CD14-positive monocyte (primary cell): ENCODE data around the gene PSORS1C1. TPM values are rescaled to one million over a fixed set of nuclear protein-coding genes. Genes with fewer than 3 reads are reported as not detected.

Experiments used
- DNase-seq, 3 donors: peaks; one replicate each; pipeline ENCODE4 v3.0.0-alpha.2; 2011 to 2022
- H2AFZ ChIP-seq: 2 replicates; pipeline ENCODE4 v1.6.0; 2012; ENCODE audit warnings: mild to moderate bottlenecking, low read depth, low read length, inconsistent platforms; ENCODE audit not compliant: insufficient read depth, poor library complexity, severe bottlenecking
- H3K27ac ChIP-seq, 2 donors: 1 replicate in 1 of 2; 2 replicates in 1 of 2; pipeline ENCODE4 v1.5.1; 2012 to 2013; ENCODE audit warnings: low read length in 2 of 2, control low read depth in 1 of 2, inconsistent platforms in 1 of 2, low read depth in 1 of 2, mild to moderate bottlenecking in 1 of 2
- H3K27me3 ChIP-seq, 2 donors: one replicate each; pipeline versions ENCODE4 v1.6.0 to v1.6.1; 2011 to 2013; ENCODE audit warnings: low read length in 2 of 2; ENCODE audit not compliant: control insufficient read depth in 2 of 2, insufficient read depth in 2 of 2
- H3K36me3 ChIP-seq, 2 donors: replicated peaks in 1 of 2; 1 replicate in 1 of 2; 2 replicates in 1 of 2; pipeline versions ENCODE4 v1.5.1 to v1.6.1; 2012 to 2013; ENCODE audit warnings: low read length in 2 of 2, control low read depth in 1 of 2, inconsistent platforms in 1 of 2, mild to moderate bottlenecking in 1 of 2; ENCODE audit not compliant: insufficient read depth in 2 of 2, control insufficient read depth in 1 of 2
- H3K4me1 ChIP-seq, 2 donors: 1 replicate in 1 of 2; 2 replicates in 1 of 2; pipeline versions ENCODE4 v1.5.1 to v1.6.1; 2012 to 2013; ENCODE audit warnings: low read length in 2 of 2, control low read depth in 1 of 2, inconsistent platforms in 1 of 2, mild to moderate bottlenecking in 1 of 2, moderate library complexity in 1 of 2; ENCODE audit not compliant: insufficient read depth in 2 of 2, control insufficient read depth in 1 of 2
- H3K4me2 ChIP-seq: replicated peaks from 2 replicates; pipeline ENCODE3; 2012; ENCODE audit warnings: low read length, moderate library complexity, mild to moderate bottlenecking; ENCODE audit not compliant: poor library complexity, severe bottlenecking; ENCODE audit errors: extremely low read depth
- H3K4me3 ChIP-seq, 3 experiments: fragments of 200-600 bp in 1 of 3; sonication (generic) in 1 of 3; replicated peaks in 1 of 3; 1 replicate in 2 of 3; 2 replicates in 1 of 3; pipeline ENCODE4 v1.5.1; 2011 to 2013; ENCODE audit warnings: low read length in 3 of 3, mild to moderate bottlenecking in 3 of 3, control low read depth in 2 of 3, low read depth in 2 of 3, inconsistent platforms in 1 of 3, moderate library complexity in 1 of 3
- H3K79me2 ChIP-seq: 2 replicates; pipeline ENCODE4 v1.6.0; 2012; ENCODE audit warnings: mild to moderate bottlenecking, control low read depth, inconsistent platforms, low read length, moderate library complexity; ENCODE audit not compliant: insufficient read depth
- H3K9ac ChIP-seq: 2 replicates; pipeline ENCODE4 v1.6.0; 2017; ENCODE audit warnings: low read length, mild to moderate bottlenecking; ENCODE audit not compliant: insufficient read depth, poor library complexity, severe bottlenecking
- H3K9me3 ChIP-seq, 2 donors: replicated peaks in 1 of 2; 1 replicate in 1 of 2; 2 replicates in 1 of 2; pipeline versions ENCODE4 v1.5.1 to v1.6.1; 2012 to 2013; ENCODE audit warnings: low read length in 2 of 2, control low read depth in 1 of 2; ENCODE audit not compliant: control insufficient read depth in 1 of 2, insufficient read depth in 1 of 2
- H4K20me1 ChIP-seq: 2 replicates; pipeline ENCODE4 v1.6.0; 2012; ENCODE audit warnings: mild to moderate bottlenecking, low read length, control low read depth, moderate library complexity; ENCODE audit not compliant: insufficient read depth
- H3K27ac Mint-ChIP-seq, 7 donors: one replicate each; pipeline ENCODE4 v1.8.0; 2020; ENCODE audit warnings: mild to moderate bottlenecking in 7 of 7, mixed read lengths in 7 of 7, moderate library complexity in 6 of 7, inconsistent platforms in 2 of 7
- H3K27me3 Mint-ChIP-seq, 3 donors: one replicate each; pipeline ENCODE4 v1.8.0; 2021 to 2022; ENCODE audit warnings: low read depth in 3 of 3, mild to moderate bottlenecking in 3 of 3, mixed read lengths in 3 of 3, moderate library complexity in 3 of 3, inconsistent platforms in 1 of 3
- H3K36me3 Mint-ChIP-seq, 2 donors: one replicate each; pipeline ENCODE4 v1.8.0; 2020; ENCODE audit warnings: mixed read lengths in 2 of 2, inconsistent platforms in 1 of 2, mild to moderate bottlenecking in 1 of 2
- H3K4me1 Mint-ChIP-seq: one replicate; pipeline ENCODE4 v1.8.0; 2020; ENCODE audit warnings: mild to moderate bottlenecking, mixed read lengths
- H3K4me3 Mint-ChIP-seq, 2 donors: one replicate each; pipeline ENCODE4 v1.8.0; 2020; ENCODE audit warnings: mild to moderate bottlenecking in 2 of 2, mixed read lengths in 2 of 2, moderate library complexity in 1 of 2
- H3K9me3 Mint-ChIP-seq, 7 donors: one replicate each; pipeline ENCODE4 v1.8.0; 2020 to 2022; ENCODE audit warnings: mixed read lengths in 7 of 7, mild to moderate bottlenecking in 6 of 7, moderate library complexity in 6 of 7, inconsistent platforms in 2 of 7
- CTCF ChIP-seq: fragments of 200-600 bp; IDR thresholded peaks from one replicate; pipeline ENCODE4 v1.8.0; 2022; ENCODE audit warnings: antibody characterized with exemption, mild to moderate bottlenecking
- WGBS: methylation state at CpG from one replicate; pipeline ENCODE4 v1.1.5; 2013; ENCODE audit warnings: missing lambda C conversion rate; ENCODE audit not compliant: insufficient coverage; 5-methylcytosine and 5-hydroxymethylcytosine counted together
- intact Hi-C, 2 donors: fragments of 100-400 bp; cut with micrococcal nuclease; formaldehyde crosslinking; loops; one replicate each; pipeline versions ENCODE4 v1.15.0 to v1.15.1; 2023
- polyA plus RNA-seq, 3 donors: library from polyadenylated mRNA; depleted of rRNA in 1 of 3; unstranded in 2 of 3; stranded (reverse) in 1 of 3; fragments of 300-500 nt in 2 of 3; fragments of >200 nt in 1 of 3; fragmentation: Illumina TruSeq in 2 of 3; gene quantifications; 1 replicate in 2 of 3; 2 replicates in 1 of 3; pipeline ENCODE4 v1.2.3, GENCODE V29; 2012 to 2021

Gene PSORS1C1
- polyA plus RNA-seq, 3 donors = not detected

- peak; percentile 83 for TF ChIP-seq CTCF
- Histone ChIP-seq H3K79me2 (no peaks in the 10 kb centered on the region), H3K27ac (no peak overlapping the region), H3K27me3 (no peaks in the 10 kb centered on the region), H3K4me3 (peak overlapping the region in 1 of 3 experiments; percentile 51), H3K9me3 (no peaks in the 10 kb centered on the region), H3K36me3 (no peaks in the 10 kb centered on the region), H3K4me2 (peak overlapping the region; percentile 55), H2AFZ (peak overlapping the region; percentile 83), H3K4me1 (peaks cover 4 to 5% of the 10 kb centered on the region in 2 donors), H4K20me1 (no peaks in the 10 kb centered on the region), H3K9ac (peak overlapping the region; percentile 43)
- H3K4me3 Mint-ChIP-seq = peak overlapping the region in 1 of 2 donors; percentile 75
- H3K9me3 Mint-ChIP-seq = no peaks in the 10 kb centered on the region
- H3K4me1 Mint-ChIP-seq = peaks cover 4% of the 10 kb centered on the region
- H3K27ac Mint-ChIP-seq = no peak overlapping the region
- WGBS = 24% methylated on average over 17 of the region's 22 CpGs
- intact Hi-C loops = loop anchor here in 1 of 2 donors (10.0 kb wide), 3 partner anchors 165 to 605 kb away; partner anchors contain the start of genes FLOT1, IER3 and VARS2
- H3K27me3 Mint-ChIP-seq = peaks cover 0 to 15% (median 7%) of the 10 kb centered on the region in 3 donors
- peak; percentile 27 to 49 (median 34) for DNase-seq
- H3K36me3 Mint-ChIP-seq = no peaks in the 10 kb centered on the region
These were observed 34.8 kb upstream of the PSORS1C1 start for GRCh38 chr6:31079656-31080261.

GRCh38 chr6:31081872-31082271 is 32.7 kb upstream of the PSORS1C1 start:
- Mint-ChIP-seq H3K4me3 (no peak overlapping the region), H3K36me3 (no peaks in the 10 kb centered on the region), H3K27ac (no peak overlapping the region), H3K9me3 (no peaks in the 10 kb centered on the region), H3K27me3 (peaks cover 7 to 18% (median 14%) of the 10 kb centered on the region in 3 donors), H3K4me1 (peaks cover 6% of the 10 kb centered on the region)
- Histone ChIP-seq H3K9me3 (no peaks in the 10 kb centered on the region), H3K27me3 (peaks cover 2 to 8% of the 10 kb centered on the region in 2 donors), H3K36me3 (no peaks in the 10 kb centered on the region), H3K27ac (no peak overlapping the region), H3K4me1 (peaks cover 4 to 5% of the 10 kb centered on the region in 2 donors), H3K4me2 (no peak overlapping the region), H4K20me1 (no peaks in the 10 kb centered on the region), H3K9ac (no peak overlapping the region), H3K4me3 (no peak overlapping the region), H3K79me2 (no peaks in the 10 kb centered on the region), H2AFZ (no peak overlapping the region)
- intact Hi-C loops = loop anchor here in 1 of 2 donors (10.0 kb wide), 2 partner anchors 167 to 337 kb away; partner anchors contain the start of genes FLOT1, IER3 and VARS2
- 92% methylated on average over 3 of the region's 6 CpGs for WGBS
- TF ChIP-seq CTCF = no peak
- no peak for DNase-seq
